Measurements from ENCODE around the gene GANC. TPM values are rescaled to one million over a fixed set of nuclear protein-coding genes. Genes with fewer than 3 reads are reported as not detected.

Gene GANC
- total RNA-seq, 1 experiment from 2014 or later: 10.8 TPM

GRCh38 chr15:42387603-42388002 lies 114.6 kb downstream of the GANC start:
- no peak for DNase-seq
- Histone ChIP-seq H3K4me3 (ENCODE audit: insufficient read depth, low read depth, low read length) (no peak overlapping the region), H3K36me3 (replicated peaks; ENCODE audit: control insufficient read depth, insufficient read depth, low read length) (no peaks in the 10 kb centered on the region), H3K27me3 (ENCODE audit: control insufficient read depth, insufficient read depth, low read length) (peaks cover 10% of the 10 kb centered on the region; the same call in 1 of the 2 replicates)

GRCh38 chr15:42392309-42393024 lies 119.5 kb downstream of the GANC start:
- DNase-seq: no peak
- no peak overlapping the region for H3K4me3 ChIP-seq (ENCODE audit: insufficient read depth, low read depth, low read length)
- no peaks in the 10 kb centered on the region; the same call in 1 of the 2 replicates for H3K27me3 ChIP-seq (ENCODE audit: control insufficient read depth, insufficient read depth, low read length)
- no peaks in the 10 kb centered on the region for H3K36me3 ChIP-seq (replicated peaks; ENCODE audit: control insufficient read depth, insufficient read depth, low read length)

- H3K36me3 ChIP-seq (replicated peaks; ENCODE audit: control insufficient read depth, insufficient read depth, low read length): no peaks in the 10 kb centered on the region
- no peak for DNase-seq
- H3K4me3 ChIP-seq (ENCODE audit: insufficient read depth, low read depth, low read length): no peak overlapping the region
- no peaks in the 10 kb centered on the region; the same call in 1 of the 2 replicates for H3K27me3 ChIP-seq (ENCODE audit: control insufficient read depth, insufficient read depth, low read length)
Observed at GRCh38 chr15:42394106-42394505, 121.1 kb downstream of the GANC start.

- H3K36me3 ChIP-seq (replicated peaks; ENCODE audit: control insufficient read depth, insufficient read depth, low read length): no peaks in the 10 kb centered on the region
- no peak overlapping the region for H3K4me3 ChIP-seq (ENCODE audit: insufficient read depth, low read depth, low read length)
- DNase-seq: no peak
- no peaks in the 10 kb centered on the region; the same call in 1 of the 2 replicates for H3K27me3 ChIP-seq (ENCODE audit: control insufficient read depth, insufficient read depth, low read length)
Observed at GRCh38 chr15:42395838-42396237, 122.8 kb downstream of the GANC start.

- DNase-seq: peak; percentile 8
- Histone ChIP-seq H3K27me3 (ENCODE audit: control insufficient read depth, insufficient read depth, low read length) (no peaks in the 10 kb centered on the region; the same call in 1 of the 2 replicates), H3K36me3 (replicated peaks; ENCODE audit: control insufficient read depth, insufficient read depth, low read length) (no peaks in the 10 kb centered on the region), H3K4me3 (ENCODE audit: insufficient read depth, low read depth, low read length) (no peak overlapping the region)
Observed at GRCh38 chr15:42401544-42402454, 128.8 kb downstream of the GANC start.

GRCh38 chr15:42402455-42403205 lies 129.6 kb downstream of the GANC start:
- DNase-seq: no peak
- Histone ChIP-seq H3K4me3 (ENCODE audit: insufficient read depth, low read depth, low read length) (no peak overlapping the region), H3K27me3 (ENCODE audit: control insufficient read depth, insufficient read depth, low read length) (no peaks in the 10 kb centered on the region), H3K36me3 (replicated peaks; ENCODE audit: control insufficient read depth, insufficient read depth, low read length) (no peaks in the 10 kb centered on the region)

- DNase-seq: no peak
Observed at GRCh38 chr15:42403389-42403788, 130.4 kb downstream of the GANC start.

GRCh38 chr15:42404461-42405235 lies 131.6 kb downstream of the GANC start:
- no peak for DNase-seq
- Histone ChIP-seq H3K4me3 (ENCODE audit: insufficient read depth, low read depth, low read length) (no peak overlapping the region), H3K36me3 (replicated peaks; ENCODE audit: control insufficient read depth, insufficient read depth, low read length) (no peaks in the 10 kb centered on the region), H3K27me3 (ENCODE audit: control insufficient read depth, insufficient read depth, low read length) (no peaks in the 10 kb centered on the region)

More at GRCh38 chr15:42403389-42403788, 130.4 kb downstream of the GANC start:
- H3K27me3 ChIP-seq (ENCODE audit: control insufficient read depth, insufficient read depth, low read length): no peaks in the 10 kb centered on the region
- H3K4me3 ChIP-seq (ENCODE audit: insufficient read depth, low read depth, low read length): no peak overlapping the region
- H3K36me3 ChIP-seq (replicated peaks; ENCODE audit: control insufficient read depth, insufficient read depth, low read length): no peaks in the 10 kb centered on the region

- H3K27me3 ChIP-seq (ENCODE audit: control insufficient read depth, insufficient read depth, low read length): no peaks in the 10 kb centered on the region
- no peak for DNase-seq
- no peaks in the 10 kb centered on the region for H3K36me3 ChIP-seq (replicated peaks; ENCODE audit: control insufficient read depth, insufficient read depth, low read length)
- no peak overlapping the region for H3K4me3 ChIP-seq (ENCODE audit: insufficient read depth, low read depth, low read length)
Observed at GRCh38 chr15:42405863-42406482, 133.0 kb downstream of the GANC start.

Other genes starting within 250 kb of the GANC start
- gene PLA2G4D, start 178.6 kb upstream of the GANC start, total RNA-seq (2014; rRNA removed; shearing (Covaris generic)): 0.11 and 0.17 TPM in 2 replicates
- not detected in 2 replicates for gene PLA2G4F, start 116.6 kb upstream of the GANC start, total RNA-seq (2014; rRNA removed; shearing (Covaris generic))
- 26.6 and 27.9 TPM in 2 replicates for gene VPS39, start 64.9 kb upstream of the GANC start, total RNA-seq (2014; rRNA removed; shearing (Covaris generic))
- 25.2 and 29.8 TPM in 2 replicates for gene TMEM87A, start 232 bp downstream of the GANC start, total RNA-seq (2014; rRNA removed; shearing (Covaris generic))
- gene CAPN3, start 86.3 kb downstream of the GANC start, total RNA-seq (2014; rRNA removed; shearing (Covaris generic)): not detected in 2 replicates
- gene ZNF106, start 217.9 kb downstream of the GANC start, total RNA-seq (2014; rRNA removed; shearing (Covaris generic)): 21.8 and 29.2 TPM in 2 replicates
- gene SNAP23, start 222.4 kb downstream of the GANC start, total RNA-seq (2014; rRNA removed; shearing (Covaris generic)): 56.6 and 62.0 TPM in 2 replicates

Measured in H7 (cell line).